DMS53 treated with DMSO at 0.1 percent for 48 hours (cell line): ENCODE data around the gene HBG1.

ENCODE experiments used
- DNase-seq: peaks from one replicate; lab custom pipeline; 2025; ENCODE audit not compliant: unreplicated experiment; lab: John Stamatoyannopoulos, UW

The HBG1 gene

GRCh38 chr11:5247472-5248192 is 2.0 kb downstream of the HBG1 start:
- DNase-seq: no peak

DNA sequence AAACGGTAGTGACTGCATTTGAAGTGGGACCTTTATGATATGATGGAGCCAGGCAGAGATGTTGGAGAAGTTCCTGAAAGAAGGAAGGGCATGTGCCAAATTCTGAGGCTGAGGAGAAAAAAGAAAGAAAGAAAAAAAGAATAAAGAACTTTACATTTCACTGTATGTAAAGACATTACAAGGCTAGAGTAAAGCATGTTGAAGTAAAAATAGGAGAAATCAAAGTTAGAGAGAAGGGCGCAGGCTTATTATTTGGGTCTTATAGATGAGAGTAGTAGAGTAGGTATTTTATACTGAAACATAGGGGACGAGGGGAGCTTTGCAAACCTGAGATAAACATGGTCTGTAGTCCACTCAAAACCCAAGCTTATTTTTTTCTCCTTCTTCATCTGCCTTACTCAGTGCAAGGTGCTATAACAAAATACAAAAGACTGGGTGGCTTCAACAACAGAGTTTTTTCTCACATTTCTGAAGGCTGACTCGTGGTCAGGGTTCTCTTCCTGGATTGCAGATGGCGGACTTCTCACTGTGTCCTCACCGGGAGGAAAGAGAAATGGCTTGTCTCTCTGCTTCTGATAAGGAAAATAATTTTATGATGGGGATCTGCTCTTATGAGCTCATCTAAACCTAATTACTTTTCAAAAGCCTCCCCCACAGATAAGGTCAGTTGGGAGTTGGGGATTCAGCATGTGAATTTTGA is 2.7 kb downstream of the HBG1 start:
- DNase-seq: no peak

DNA sequence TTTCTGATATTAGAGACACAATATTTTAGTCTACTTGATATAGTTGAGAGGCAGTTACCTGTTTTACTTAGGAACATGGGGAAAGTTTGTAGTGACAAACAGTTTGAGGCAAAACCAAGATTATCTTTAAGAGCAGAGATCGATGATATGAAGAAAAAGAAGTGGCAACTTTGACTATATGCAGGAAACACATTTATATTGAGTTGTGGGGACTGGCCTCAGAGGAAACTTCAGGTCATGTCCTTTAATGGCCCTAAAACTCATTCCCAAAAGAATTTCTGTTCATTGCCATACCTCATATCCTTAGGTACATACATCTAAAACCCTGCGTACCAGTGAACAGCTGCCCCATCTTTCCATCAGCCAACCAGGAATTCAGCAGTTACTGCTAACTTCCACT is 4.5 kb downstream of the HBG1 start:
- DNase-seq: no peak

DNA sequence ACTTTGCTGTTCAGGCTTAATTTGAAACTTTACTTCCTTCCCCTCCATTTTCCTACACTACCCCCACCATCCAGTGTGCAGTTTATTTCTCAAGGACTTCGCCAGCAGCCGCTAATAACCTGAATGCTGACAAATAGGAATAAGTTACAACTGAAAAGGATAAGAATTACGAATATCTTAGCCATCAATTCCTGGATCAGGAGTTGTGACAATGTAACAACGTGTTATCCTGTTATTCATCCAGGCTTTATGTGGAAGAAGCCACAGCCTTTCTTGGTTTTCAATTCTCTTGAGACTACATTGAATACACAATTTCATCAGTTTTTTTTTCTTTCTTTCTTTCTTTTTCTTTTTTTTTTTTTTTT is 5.9 kb downstream of the HBG1 start:
- DNase-seq: no peak

DNA sequence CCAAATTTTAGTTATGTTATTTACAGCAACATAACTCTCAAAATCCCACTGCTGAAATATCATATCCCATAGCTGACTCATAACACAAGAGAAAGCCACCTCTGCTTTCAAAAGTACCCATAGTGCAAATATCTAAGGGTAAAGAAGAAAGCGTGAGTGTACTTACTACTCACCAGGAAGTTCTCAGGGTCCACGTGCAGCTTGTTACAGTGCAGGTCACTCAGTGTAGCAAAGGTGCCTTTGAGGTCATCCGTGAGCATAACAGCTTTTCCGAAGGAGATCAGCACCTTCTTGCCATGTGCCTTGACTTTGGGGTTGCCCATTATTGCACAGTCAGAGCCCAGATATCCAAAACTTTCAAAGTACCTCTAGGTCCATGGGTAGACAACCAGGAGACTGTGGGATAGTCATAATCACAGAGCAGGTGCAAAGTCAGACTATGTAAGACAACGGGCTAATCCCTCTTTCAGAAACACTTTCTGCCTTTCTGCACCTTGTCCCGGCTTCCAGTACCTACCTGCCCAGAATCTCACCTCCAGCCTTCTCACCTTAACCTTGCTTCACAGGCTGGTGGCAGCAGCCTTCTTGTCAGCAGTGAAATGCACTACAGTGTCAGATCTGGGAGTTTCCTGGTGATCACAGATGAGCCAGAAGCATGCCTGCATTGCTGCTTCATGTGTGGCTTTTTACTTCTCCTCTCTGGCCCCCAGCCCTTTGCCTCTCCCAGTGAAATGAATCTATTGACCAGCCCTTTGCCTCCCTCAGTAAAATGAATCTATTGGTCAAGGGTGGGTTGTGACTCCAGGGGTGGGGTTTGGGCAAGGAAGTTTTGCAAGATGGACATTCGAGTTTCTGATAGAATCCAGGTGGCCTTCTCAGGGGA is 6.5 kb downstream of the HBG1 start:
- no peak for DNase-seq

DNA sequence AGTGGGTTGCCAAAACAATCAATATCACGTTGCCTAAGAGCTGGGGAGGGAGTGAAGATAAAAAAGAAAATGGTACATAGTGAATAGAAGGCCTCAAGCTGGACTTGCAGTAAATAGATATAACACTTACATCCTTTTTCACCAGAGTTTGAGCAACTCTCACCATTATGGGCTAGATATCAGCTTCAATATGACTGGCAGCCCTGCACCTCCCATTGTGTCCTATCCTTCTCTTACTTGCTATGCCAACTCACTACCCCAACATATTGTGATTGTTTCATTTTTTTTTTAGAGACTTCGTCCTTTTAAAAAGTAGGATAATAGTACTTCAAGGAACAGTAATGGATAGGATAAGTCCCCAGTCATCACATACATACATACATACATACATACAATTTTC is 7.4 kb downstream of the HBG1 start:
- DNase-seq: no peak

GRCh38 chr11:5241458-5241857 is 8.2 kb downstream of the HBG1 start:
- DNase-seq: no peak

GRCh38 chr11:5240458-5240857 is 9.2 kb downstream of the HBG1 start:
- no peak for DNase-seq

GRCh38 chr11:5240056-5240455 is 9.6 kb downstream of the HBG1 start:
- DNase-seq: no peak

GRCh38 chr11:5239046-5239445 is 10.6 kb downstream of the HBG1 start:
- DNase-seq: no peak

DNA sequence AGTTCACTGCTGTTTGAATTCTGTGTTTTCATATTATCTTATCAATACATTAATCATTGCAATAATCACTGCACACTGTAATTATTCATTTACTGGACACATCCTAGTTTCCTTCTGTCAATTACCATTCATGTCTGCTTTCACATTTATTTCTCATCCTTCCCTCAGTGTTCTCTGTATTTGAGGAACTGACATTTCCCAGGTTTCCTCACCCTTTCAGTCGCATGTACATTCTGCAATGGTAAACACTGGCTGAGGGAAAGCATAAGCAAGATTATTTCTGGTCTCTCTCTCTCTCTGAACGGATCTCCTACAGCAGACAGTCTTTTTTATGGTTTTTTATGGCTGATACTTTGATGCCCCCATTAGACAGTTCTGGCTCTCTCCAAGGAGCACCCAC is 11.2 kb downstream of the HBG1 start:
- no peak for DNase-seq

GRCh38 chr11:5237420-5237819 is 12.2 kb downstream of the HBG1 start:
- DNase-seq: no peak

DNA sequence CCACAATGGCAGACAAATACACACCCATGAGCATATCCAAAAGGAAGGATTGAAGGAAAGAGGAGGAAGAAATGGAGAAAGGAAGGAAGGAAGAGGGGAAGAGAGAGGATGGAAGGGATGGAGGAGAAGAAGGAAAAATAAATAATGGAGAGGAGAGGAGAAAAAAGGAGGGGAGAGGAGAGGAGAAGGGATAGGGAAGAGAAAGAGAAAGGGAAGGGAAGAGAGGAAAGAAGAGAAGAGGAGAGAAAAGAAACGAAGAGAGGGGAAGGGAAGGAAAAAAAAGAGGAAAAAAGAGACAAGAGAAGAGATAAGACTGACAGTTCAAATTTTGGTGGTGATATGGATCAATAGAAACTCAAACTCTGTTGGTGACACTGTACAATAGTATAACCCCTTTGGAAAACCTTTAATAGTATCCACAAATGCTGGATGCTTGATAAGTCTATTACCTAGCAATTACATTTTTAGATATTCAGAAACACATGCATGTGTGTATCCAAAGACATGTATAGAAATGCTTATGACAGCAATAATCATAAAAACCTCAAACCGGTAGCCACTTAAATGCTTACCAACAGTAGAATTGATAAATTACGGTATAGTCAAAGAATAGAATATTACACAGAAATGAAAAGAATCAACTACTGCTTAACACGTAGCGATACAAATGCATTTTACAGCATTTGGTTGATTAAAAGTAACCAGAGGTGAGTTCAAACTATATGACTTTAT is 14.1 kb downstream of the HBG1 start:
- DNase-seq: no peak

GRCh38 chr11:5234381-5234834 is 15.2 kb downstream of the HBG1 start, which contains the start of gene HBD:
Gene HBD, minus strand, starts transcription at chr11:5234483. Its CDS starts 50 bp downstream, at chr11:5234433.
- no peak for DNase-seq

DNA sequence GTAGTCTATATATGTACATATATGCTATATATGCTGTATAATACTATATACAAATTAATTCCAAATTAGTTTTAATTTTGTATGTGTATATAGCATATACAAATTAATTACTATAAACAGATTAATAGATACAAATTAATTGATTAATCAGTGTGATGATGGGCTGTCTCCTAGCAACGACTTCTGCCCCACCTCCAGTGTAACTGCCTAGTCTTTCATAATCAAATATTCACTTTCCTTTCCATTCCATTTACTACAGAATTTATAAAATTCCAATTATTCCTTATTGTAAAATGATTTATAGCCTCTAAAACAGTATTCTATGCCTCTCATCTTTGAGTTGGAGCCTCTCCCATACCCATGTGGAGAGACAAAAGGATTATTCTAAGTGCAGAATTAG is 16.4 kb downstream of the HBG1 start:
- DNase-seq: no peak

DNA sequence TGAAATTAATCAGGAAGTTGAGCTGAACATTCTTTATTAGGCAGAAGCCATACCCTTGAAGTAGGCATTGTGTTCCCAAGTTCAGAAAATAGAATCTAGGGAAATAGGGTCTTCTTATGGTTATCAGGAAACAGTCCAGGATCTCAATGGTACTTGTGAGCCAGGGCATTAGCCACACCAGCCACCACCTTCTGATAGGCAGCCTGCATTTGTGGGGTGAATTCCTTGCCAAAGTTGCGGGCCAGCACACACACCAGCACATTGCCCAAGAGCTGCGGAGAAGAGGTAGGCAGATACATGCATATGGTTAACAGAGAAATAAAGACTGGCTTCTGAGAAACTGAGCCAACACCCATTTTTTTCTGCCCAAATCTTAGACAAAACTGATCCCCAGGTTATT is 16.8 kb downstream of the HBG1 start:
- DNase-seq: no peak

DNA sequence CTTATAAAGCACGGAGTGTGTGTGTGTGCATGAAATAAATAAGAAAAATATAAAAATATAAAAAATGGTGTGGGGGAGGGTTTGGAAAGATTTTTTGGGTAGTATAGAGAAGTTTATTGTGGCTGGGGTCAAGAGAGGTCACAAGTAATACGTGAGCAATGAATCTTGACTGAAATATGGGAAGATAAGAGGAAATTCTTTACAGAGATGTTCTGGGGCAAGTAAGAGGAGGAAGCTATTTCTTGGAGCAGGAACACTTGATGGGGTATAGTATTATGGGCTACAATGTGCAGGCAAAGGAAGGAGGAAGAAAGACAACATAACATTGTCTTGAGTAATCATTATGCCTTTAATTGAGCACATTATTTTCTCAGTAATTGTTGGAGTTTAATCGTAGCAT is 17.5 kb downstream of the HBG1 start:
- no peak for DNase-seq

- DNase-seq: no peak
Measured at GRCh38 chr11:5231111-5231510, 18.5 kb downstream of the HBG1 start.

GRCh38 chr11:5230266-5230665 is 19.4 kb downstream of the HBG1 start:
- no peak for DNase-seq

GRCh38 chr11:5229796-5230195 is 19.9 kb downstream of the HBG1 start:
- no peak for DNase-seq

GRCh38 chr11:5229356-5229755 is 20.3 kb downstream of the HBG1 start:
- no peak for DNase-seq
